ENCODE data around the gene PPCS. TPM values are rescaled to one million over a fixed set of nuclear protein-coding genes. Genes with fewer than 3 reads are reported as not detected.

Gene PPCS
- total and polyA plus RNA-seq, 2 of the 8 experiments (the other 6 are each of a cell fraction or from before 2014, with no cell fraction given): 24.5 to 35.3 TPM

DNA sequence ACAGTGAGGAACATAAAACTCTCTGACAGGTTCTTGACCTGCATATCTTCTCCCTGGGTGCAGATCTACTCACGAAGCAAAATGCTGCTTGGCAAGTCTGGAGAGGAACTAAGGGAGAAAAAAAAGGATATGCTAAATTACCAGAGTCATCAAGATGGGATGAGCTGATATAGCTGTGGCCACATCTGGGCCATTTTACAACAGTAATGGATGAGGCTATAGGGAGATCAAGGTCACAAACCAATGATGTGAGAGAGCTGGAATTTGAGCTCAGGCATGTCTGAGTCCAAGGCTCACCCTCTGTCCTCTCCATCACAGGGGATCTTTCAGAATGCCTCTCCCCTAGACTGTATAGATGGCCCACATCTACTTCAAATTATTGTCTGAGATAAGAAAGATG is 26.7 kb upstream of the PPCS start:
- H4K91ac ChIP-seq (replicated peaks; ENCODE audit: insufficient read length, low read length): no peak overlapping the region
- FAIRE-seq: no peak
- no peaks in the 10 kb centered on the region for H3K79me1 ChIP-seq (ENCODE audit: low read depth, low read length)
- no peak overlapping the region for H2BK5ac ChIP-seq (ENCODE audit: low read depth, low read length)
- H2AK5ac ChIP-seq (ENCODE audit: low read depth, low read length): no peak overlapping the region
- no peaks in the 10 kb centered on the region for H3K36me3 ChIP-seq (ENCODE audit: control insufficient read depth in 2 of 4, insufficient read depth in 4 of 4, low read length in 3 of 4)
- H3K23me2 ChIP-seq (ENCODE audit: low read depth, low read length): no peaks in the 10 kb centered on the region
- no peak overlapping the region for H2BK120ac ChIP-seq (replicated peaks; ENCODE audit: low read depth, low read length)
- no peak overlapping the region for H3K14ac ChIP-seq (ENCODE audit: insufficient read length)
- POLR2A ChIA-PET (ENCODE audit: partially characterized antibody): interaction anchor here (1.3 kb wide), 1 partner anchor 53 kb away, joined by 3 read pairs; no protein-coding TSS in a partner anchor
- CTCF ChIA-PET (ENCODE audit: partially characterized antibody): interaction anchor here (1.1 kb wide), 1 partner anchor 10 kb away, joined by 4 read pairs; no protein-coding TSS in a partner anchor
- H3K9me3 ChIP-seq (ENCODE audit: insufficient read depth in 2 of 2, low read depth in 1 of 2, low read length in 1 of 2): no peaks in the 10 kb centered on the region; a peak in 1 of 4 replicates
- no peak overlapping the region for H2BK15ac ChIP-seq (ENCODE audit: low read length)
- no peak overlapping the region for H4K5ac ChIP-seq (ENCODE audit: insufficient read length, low read depth, low read length)
- no peak overlapping the region for H3K4me2 ChIP-seq (ENCODE audit: insufficient read depth in 1 of 2, low read depth in 2 of 2, low read length in 2 of 2)
- no peaks in the 10 kb centered on the region for H4K20me1 ChIP-seq (replicated peaks in 1 of 2; ENCODE audit: control insufficient read depth in 1 of 2, insufficient read depth in 2 of 2, low read length in 2 of 2)
- H2BK20ac ChIP-seq (ENCODE audit: low read length): no peak overlapping the region
- 87% methylated on average over 1 of the region's 1 CpG; no CpG with 5 or more reads in 1 of the 2 experiments for WGBS, 2 experiments (ENCODE audit: extremely low coverage in 1 of 2, insufficient coverage in 1 of 2, insufficient read length in 1 of 2, insufficient replicate concordance in 2 of 2, low coverage in 1 of 2, low lambda C conversion rate in 2 of 2, missing lambda C conversion rate in 1 of 2)
- H3K4me3 ChIP-seq (ENCODE audit: extremely low read depth in 1 of 4, insufficient read depth in 2 of 4, low read depth in 3 of 4, low read length in 4 of 4): no peak overlapping the region
- no peak overlapping the region for H3K27ac ChIP-seq (ENCODE audit: low read depth, low read length)
- H4K8ac ChIP-seq (ENCODE audit: extremely low read depth, insufficient read depth, low read length): no peak overlapping the region
- DNase-seq (ENCODE audit: low read depth in 1 of 2, low spot score in 2 of 2): no peak
- H3K4me1 ChIP-seq (replicated peaks in 1 of 4; ENCODE audit: control insufficient read depth in 3 of 4, insufficient read depth in 4 of 4, low read length in 3 of 4): no peaks in the 10 kb centered on the region
- no peak overlapping the region for H3K9ac ChIP-seq (replicated peaks in 1 of 4; ENCODE audit: extremely low read depth in 1 of 4, low read depth in 3 of 4, low read length in 3 of 4)
- no peak overlapping the region for H3K4ac ChIP-seq (replicated peaks; ENCODE audit: insufficient read length, low read depth, low read length)
- no peaks in the 10 kb centered on the region for H3K27me3 ChIP-seq (replicated peaks in 1 of 4; ENCODE audit: control insufficient read depth in 3 of 4, extremely low read depth in 1 of 4, insufficient read depth in 3 of 4, low read length in 3 of 4)
- no peak overlapping the region for H2AFZ ChIP-seq (ENCODE audit: low read length)
- H2BK12ac ChIP-seq (ENCODE audit: low read depth, low read length): no peak overlapping the region
- no peak overlapping the region for H3K23ac ChIP-seq (ENCODE audit: insufficient read length)
- H3K79me2 ChIP-seq (ENCODE audit: control insufficient read depth in 1 of 2, insufficient read depth in 2 of 2, low read length in 2 of 2): no peaks in the 10 kb centered on the region
- no peak overlapping the region for H3K18ac ChIP-seq (ENCODE audit: extremely low read depth, low read length)
- H3K56ac ChIP-seq (replicated peaks; ENCODE audit: insufficient read length, low read depth, low read length): no peak overlapping the region
- TF ChIP-seq, protein P1, sequence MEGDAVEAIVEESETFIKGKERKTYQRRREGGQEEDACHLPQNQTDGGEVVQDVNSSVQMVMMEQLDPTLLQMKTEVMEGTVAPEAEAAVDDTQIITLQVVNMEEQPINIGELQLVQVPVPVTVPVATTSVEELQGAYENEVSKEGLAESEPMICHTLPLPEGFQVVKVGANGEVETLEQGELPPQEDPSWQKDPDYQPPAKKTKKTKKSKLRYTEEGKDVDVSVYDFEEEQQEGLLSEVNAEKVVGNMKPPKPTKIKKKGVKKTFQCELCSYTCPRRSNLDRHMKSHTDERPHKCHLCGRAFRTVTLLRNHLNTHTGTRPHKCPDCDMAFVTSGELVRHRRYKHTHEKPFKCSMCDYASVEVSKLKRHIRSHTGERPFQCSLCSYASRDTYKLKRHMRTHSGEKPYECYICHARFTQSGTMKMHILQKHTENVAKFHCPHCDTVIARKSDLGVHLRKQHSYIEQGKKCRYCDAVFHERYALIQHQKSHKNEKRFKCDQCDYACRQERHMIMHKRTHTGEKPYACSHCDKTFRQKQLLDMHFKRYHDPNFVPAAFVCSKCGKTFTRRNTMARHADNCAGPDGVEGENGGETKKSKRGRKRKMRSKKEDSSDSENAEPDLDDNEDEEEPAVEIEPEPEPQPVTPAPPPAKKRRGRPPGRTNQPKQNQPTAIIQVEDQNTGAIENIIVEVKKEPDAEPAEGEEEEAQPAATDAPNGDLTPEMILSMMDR (IDR thresholded peaks at IDR 0.05; ENCODE audit: control extremely low read depth in 1 of 3, insufficient read depth in 1 of 3, low read depth in 1 of 3, low read length in 3 of 3): no peak
- TF ChIP-seq GABPA (IDR thresholded peaks at IDR 0.05; ENCODE audit: borderline replicate concordance, insufficient read depth, low read length): no peak
- TF ChIP-seq MAFK (IDR thresholded peaks at IDR 0.05; ENCODE audit: low read depth, low read length): no peak
- TF ChIP-seq SP2 (IDR thresholded peaks at IDR 0.05; ENCODE audit: low read length): no peak
- TF ChIP-seq POU5F1 (IDR thresholded peaks at IDR 0.05; ENCODE audit: low read depth, low read length): no peak
- no peak for TF ChIP-seq CBX5 (IDR thresholded peaks at IDR 0.05; ENCODE audit: low read depth, low read length)
- no peak for TF ChIP-seq TEAD4 (IDR thresholded peaks at IDR 0.05; ENCODE audit: low read depth, low read length)
- TF ChIP-seq CHD2 (IDR thresholded peaks at IDR 0.05; ENCODE audit: low read length): no peak
- TF ChIP-seq TCF12 (IDR thresholded peaks at IDR 0.05; ENCODE audit: low read depth, low read length): no peak
- TF ChIP-seq, protein P2, sequence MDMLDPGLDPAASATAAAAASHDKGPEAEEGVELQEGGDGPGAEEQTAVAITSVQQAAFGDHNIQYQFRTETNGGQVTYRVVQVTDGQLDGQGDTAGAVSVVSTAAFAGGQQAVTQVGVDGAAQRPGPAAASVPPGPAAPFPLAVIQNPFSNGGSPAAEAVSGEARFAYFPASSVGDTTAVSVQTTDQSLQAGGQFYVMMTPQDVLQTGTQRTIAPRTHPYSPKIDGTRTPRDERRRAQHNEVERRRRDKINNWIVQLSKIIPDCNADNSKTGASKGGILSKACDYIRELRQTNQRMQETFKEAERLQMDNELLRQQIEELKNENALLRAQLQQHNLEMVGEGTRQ (IDR thresholded peaks at IDR 0.05; ENCODE audit: low read length): no peak
- TF ChIP-seq GTF2F1 (IDR thresholded peaks at IDR 0.05; ENCODE audit: borderline replicate concordance, low read depth, low read length): no peak
- TF ChIP-seq CHD1 (IDR thresholded peaks at IDR 0.05; ENCODE audit: low read depth, low read length): no peak
